ENCODE results near the gene TSPOAP1.

The TSPOAP1 gene

DNA sequence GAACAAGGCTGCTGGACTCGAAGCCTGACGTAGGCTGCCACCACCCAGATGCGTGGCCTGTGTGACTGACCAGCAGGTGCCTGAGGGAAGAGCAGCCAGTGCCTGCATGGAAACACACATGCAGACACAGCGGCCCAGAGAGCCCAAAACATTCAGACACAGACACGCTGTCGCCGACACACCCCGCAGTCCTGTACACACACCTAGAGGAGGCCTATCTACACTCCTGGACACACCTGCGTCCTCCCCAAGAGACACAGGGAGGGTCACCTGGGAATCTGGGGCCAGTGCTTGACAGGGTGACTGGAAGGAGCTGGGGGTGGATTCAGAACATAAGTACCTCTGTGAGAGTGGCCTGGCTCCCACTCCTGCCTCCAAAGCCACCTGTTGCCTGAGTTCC, 6.1 kb upstream of the TSPOAP1 start:
- TF ChIP-seq FOXP2 (optimal IDR thresholded peaks at IDR 0.05; ENCODE audit: borderline replicate concordance, extremely low read depth, extremely low read length, insufficient read depth) (no peak), POLR2AphosphoS5 (IDR thresholded peaks at IDR 0.05; ENCODE audit: low read depth, low read length) (no peak), SIN3A (IDR thresholded peaks at IDR 0.05; ENCODE audit: borderline replicate concordance, insufficient read depth, low read length) (no peak), TAF1 (IDR thresholded peaks at IDR 0.05; ENCODE audit: borderline replicate concordance, insufficient read depth, low read length) (no peak)
- TF ChIP-seq, protein P1, sequence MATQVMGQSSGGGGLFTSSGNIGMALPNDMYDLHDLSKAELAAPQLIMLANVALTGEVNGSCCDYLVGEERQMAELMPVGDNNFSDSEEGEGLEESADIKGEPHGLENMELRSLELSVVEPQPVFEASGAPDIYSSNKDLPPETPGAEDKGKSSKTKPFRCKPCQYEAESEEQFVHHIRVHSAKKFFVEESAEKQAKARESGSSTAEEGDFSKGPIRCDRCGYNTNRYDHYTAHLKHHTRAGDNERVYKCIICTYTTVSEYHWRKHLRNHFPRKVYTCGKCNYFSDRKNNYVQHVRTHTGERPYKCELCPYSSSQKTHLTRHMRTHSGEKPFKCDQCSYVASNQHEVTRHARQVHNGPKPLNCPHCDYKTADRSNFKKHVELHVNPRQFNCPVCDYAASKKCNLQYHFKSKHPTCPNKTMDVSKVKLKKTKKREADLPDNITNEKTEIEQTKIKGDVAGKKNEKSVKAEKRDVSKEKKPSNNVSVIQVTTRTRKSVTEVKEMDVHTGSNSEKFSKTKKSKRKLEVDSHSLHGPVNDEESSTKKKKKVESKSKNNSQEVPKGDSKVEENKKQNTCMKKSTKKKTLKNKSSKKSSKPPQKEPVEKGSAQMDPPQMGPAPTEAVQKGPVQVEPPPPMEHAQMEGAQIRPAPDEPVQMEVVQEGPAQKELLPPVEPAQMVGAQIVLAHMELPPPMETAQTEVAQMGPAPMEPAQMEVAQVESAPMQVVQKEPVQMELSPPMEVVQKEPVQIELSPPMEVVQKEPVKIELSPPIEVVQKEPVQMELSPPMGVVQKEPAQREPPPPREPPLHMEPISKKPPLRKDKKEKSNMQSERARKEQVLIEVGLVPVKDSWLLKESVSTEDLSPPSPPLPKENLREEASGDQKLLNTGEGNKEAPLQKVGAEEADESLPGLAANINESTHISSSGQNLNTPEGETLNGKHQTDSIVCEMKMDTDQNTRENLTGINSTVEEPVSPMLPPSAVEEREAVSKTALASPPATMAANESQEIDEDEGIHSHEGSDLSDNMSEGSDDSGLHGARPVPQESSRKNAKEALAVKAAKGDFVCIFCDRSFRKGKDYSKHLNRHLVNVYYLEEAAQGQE (IDR thresholded peaks at IDR 0.05; ENCODE audit: insufficient read depth in 1 of 2, low read depth in 2 of 2, low read length in 2 of 2), result no peak

GRCh38 chr17:58334256-58334655, 5.7 kb upstream of the TSPOAP1 start:
- TF ChIP-seq, protein P1 (IDR thresholded peaks at IDR 0.05; ENCODE audit: insufficient read depth in 1 of 2, low read depth in 2 of 2, low read length in 2 of 2), result no peak
- no peak for TF ChIP-seq TAF1 (IDR thresholded peaks at IDR 0.05; ENCODE audit: borderline replicate concordance, insufficient read depth, low read length)
- no peak for TF ChIP-seq SIN3A (IDR thresholded peaks at IDR 0.05; ENCODE audit: borderline replicate concordance, insufficient read depth, low read length)
- no peak for TF ChIP-seq POLR2AphosphoS5 (IDR thresholded peaks at IDR 0.05; ENCODE audit: low read depth, low read length)
- no peak for TF ChIP-seq FOXP2 (optimal IDR thresholded peaks at IDR 0.05; ENCODE audit: borderline replicate concordance, extremely low read depth, extremely low read length, insufficient read depth)

DNA sequence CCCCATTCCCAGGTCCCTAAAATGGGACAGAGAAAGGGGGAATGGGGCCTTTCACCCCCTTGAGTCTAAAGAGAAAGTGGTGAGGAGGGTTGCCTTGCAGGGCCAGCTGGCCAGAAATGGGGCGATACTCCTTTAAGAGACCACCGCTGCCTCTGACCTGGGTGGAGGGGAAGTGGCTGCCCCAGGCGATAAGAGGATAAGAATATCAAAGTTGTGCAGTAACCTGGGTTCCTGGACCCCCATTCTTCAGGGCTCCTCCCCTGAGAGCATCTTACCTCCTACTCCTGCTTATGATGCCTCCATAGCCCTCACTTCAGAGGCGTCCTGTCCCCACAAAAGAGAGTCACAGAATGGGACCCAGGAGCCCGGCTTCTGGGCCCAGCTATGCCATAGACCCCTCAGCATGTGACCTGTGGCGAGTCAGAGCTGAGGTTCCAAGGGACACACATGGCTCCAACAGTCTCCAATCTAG, 5.2 kb upstream of the TSPOAP1 start:
- TF ChIP-seq FOXP2 (optimal IDR thresholded peaks at IDR 0.05; ENCODE audit: borderline replicate concordance, extremely low read depth, extremely low read length, insufficient read depth), result no peak

DNA sequence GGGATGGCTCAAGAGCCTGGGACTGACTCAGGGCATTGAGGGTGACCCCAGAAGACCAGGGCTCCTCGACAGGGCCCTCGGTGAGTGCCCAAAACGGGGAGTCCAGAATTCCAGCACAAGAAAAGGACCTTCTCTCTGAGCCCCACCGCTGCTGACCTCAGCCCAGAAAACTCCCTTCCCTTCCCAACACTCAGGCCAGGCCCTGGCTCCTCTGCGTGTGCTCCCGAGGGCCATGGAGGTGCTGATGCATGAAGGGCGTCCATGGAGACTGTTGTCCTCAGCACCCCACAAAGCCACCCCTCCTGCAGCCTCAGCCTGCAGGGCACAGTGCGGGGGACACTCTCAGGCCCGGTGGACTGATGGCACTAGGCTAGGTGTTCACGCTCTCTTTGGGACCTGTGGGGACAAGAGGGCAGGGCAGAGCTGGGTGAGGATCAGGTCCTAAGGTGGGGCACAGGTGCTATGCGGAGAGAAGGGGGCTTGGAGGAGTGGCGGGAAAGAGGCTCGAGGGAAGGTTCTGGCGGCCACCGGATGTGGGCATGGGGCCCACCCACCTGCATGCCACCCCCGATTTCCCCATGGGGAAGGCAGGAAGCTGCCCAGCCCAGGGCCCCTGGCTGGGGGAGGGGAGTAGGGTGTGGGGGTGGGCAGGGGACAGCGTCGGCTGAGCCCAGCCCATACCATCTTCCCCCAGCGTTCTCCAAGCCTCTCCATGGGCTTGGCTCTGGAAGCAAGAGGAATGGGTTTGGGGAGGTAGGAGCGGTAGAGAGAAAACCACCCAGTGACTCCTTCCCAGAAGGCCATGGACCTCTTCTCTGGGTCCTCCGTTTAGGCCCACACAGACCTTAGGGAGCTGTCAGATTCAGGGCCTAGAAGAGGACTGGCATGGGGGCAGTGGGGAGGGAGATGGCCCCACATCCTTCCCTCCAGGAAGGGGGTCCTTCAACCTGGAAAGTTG, 4.5 kb upstream of the TSPOAP1 start:
- TF ChIP-seq POLR2AphosphoS5 (IDR thresholded peaks at IDR 0.05; ENCODE audit: low read depth, low read length) (no peak), FOXP2 (optimal IDR thresholded peaks at IDR 0.05; ENCODE audit: borderline replicate concordance, extremely low read depth, extremely low read length, insufficient read depth) (no peak), TAF1 (IDR thresholded peaks at IDR 0.05; ENCODE audit: borderline replicate concordance, insufficient read depth, low read length) (no peak), SIN3A (IDR thresholded peaks at IDR 0.05; ENCODE audit: borderline replicate concordance, insufficient read depth, low read length) (no peak)
- TF ChIP-seq, protein P1 (IDR thresholded peaks at IDR 0.05; ENCODE audit: insufficient read depth in 1 of 2, low read depth in 2 of 2, low read length in 2 of 2), result no peak

GRCh38 chr17:58331815-58332777, 3.5 kb upstream of the TSPOAP1 start:
- TF ChIP-seq FOXP2 (optimal IDR thresholded peaks at IDR 0.05; ENCODE audit: borderline replicate concordance, extremely low read depth, extremely low read length, insufficient read depth) (no peak), TAF1 (IDR thresholded peaks at IDR 0.05; ENCODE audit: borderline replicate concordance, insufficient read depth, low read length) (no peak), SIN3A (IDR thresholded peaks at IDR 0.05; ENCODE audit: borderline replicate concordance, insufficient read depth, low read length) (no peak), POLR2AphosphoS5 (IDR thresholded peaks at IDR 0.05; ENCODE audit: low read depth, low read length) (no peak)
- TF ChIP-seq, protein P1 (IDR thresholded peaks at IDR 0.05; ENCODE audit: insufficient read depth in 1 of 2, low read depth in 2 of 2, low read length in 2 of 2), result no peak

Data from PFSK-1 (cell line).